Neural cell (in vitro differentiated cells): ENCODE data around the gene SDK1. TPM values are rescaled to one million over a fixed set of nuclear protein-coding genes. Genes with fewer than 3 reads are reported as not detected.

Experiments used
- H2AFZ ChIP-seq: fragments of 200-600, 300-800 bp; sonication (generic), shearing (Covaris generic); 2 replicates; pipeline ENCODE4 v1.6.0; 2014; ENCODE audit warnings: low read depth, mild to moderate bottlenecking, antibody characterized with exemption, low read length, moderate library complexity
- H3F3A ChIP-seq: fragments of 200-600 bp; shearing (Covaris generic); 2 replicates; pipeline ENCODE4 v1.6.1; 2016; ENCODE audit warnings: mild to moderate bottlenecking, moderate library complexity, mixed read lengths, antibody characterized with exemption, low read length; ENCODE audit not compliant: insufficient read depth, poor library complexity, severe bottlenecking
- H3K27ac ChIP-seq: fragments of 200-600, 300-800 bp; sonication (generic), shearing (Covaris generic); 2 replicates; pipeline ENCODE4 v1.5.1; 2014; ENCODE audit warnings: mild to moderate bottlenecking, low read length, moderate library complexity
- H3K27me3 ChIP-seq: fragments of 300-800, 200-600 bp; sonication (generic), shearing (Covaris generic); 2 replicates; pipeline ENCODE4 v1.6.0; 2014; ENCODE audit warnings: mild to moderate bottlenecking, low read depth, low read length, moderate library complexity; ENCODE audit not compliant: insufficient read depth
- H3K36me3 ChIP-seq: fragments of 300-800, 200-600 bp; sonication (generic), shearing (Covaris generic); 2 replicates; pipeline ENCODE4 v1.5.1; 2014; ENCODE audit warnings: mild to moderate bottlenecking, antibody characterized with exemption, low read length, moderate library complexity; ENCODE audit not compliant: insufficient read depth
- H3K4me2 ChIP-seq: fragments of 300-800, 200-600 bp; sonication (generic), shearing (Covaris generic); 2 replicates; pipeline ENCODE4 v1.6.0; 2014; ENCODE audit warnings: mild to moderate bottlenecking, low read length
- H3K4me3 ChIP-seq: fragments of 300-800, 200-600 bp; sonication (generic), shearing (Covaris generic); 2 replicates; pipeline ENCODE4 v1.5.1; 2014; ENCODE audit warnings: mild to moderate bottlenecking, low read length, moderate library complexity
- H3K79me2 ChIP-seq: fragments of 200-600 bp; shearing (Covaris generic); replicated peaks from 2 replicates; pipeline ENCODE4 v1.6.0; 2014; ENCODE audit warnings: mild to moderate bottlenecking, low read length, moderate library complexity; ENCODE audit not compliant: insufficient read depth
- H3K9ac ChIP-seq: fragments of 300-800, 200-600 bp; sonication (generic), shearing (Covaris generic); 2 replicates; pipeline ENCODE4 v1.6.1; 2016; ENCODE audit warnings: mild to moderate bottlenecking, low read length, mixed read lengths
- H3K9me2 ChIP-seq: fragments of 200-600 bp; shearing (Covaris generic); 2 replicates; pipeline ENCODE4 v1.6.1; 2016; ENCODE audit warnings: mild to moderate bottlenecking, low read length, mixed read lengths; ENCODE audit not compliant: insufficient read depth
- H3K9me3 ChIP-seq: fragments of 200-600, 300-800 bp; sonication (generic), shearing (Covaris generic); 2 replicates; pipeline ENCODE4 v1.6.1; 2016; ENCODE audit warnings: mild to moderate bottlenecking, mixed run types, low read length, moderate library complexity, mixed read lengths
- H4K20me1 ChIP-seq: fragments of 200-600 bp; shearing (Covaris generic); 2 replicates; pipeline ENCODE4 v1.6.1; 2016; ENCODE audit warnings: mild to moderate bottlenecking, mixed run types; ENCODE audit not compliant: insufficient read depth
- EP300 ChIP-seq: fragments of 450-650 bp; conservative IDR thresholded peaks from 2 replicates; pipeline ENCODE4 v1.6.1; 2014; ENCODE audit warnings: antibody characterized with exemption, mild to moderate bottlenecking, moderate library complexity; ENCODE audit not compliant: poor library complexity, severe bottlenecking
- EZH2 ChIP-seq: fragments of 200-600, 300-800 bp; shearing (Covaris generic), sonication (generic); IDR thresholded peaks from 2 replicates; pipeline ENCODE4 v1.6.1; 2014; ENCODE audit warnings: antibody characterized with exemption, low read length, borderline replicate concordance, mild to moderate bottlenecking; ENCODE audit not compliant: insufficient read depth, poor library complexity, severe bottlenecking
- MXI1 ChIP-seq: fragments of 450-650 bp; conservative IDR thresholded peaks from 2 replicates; pipeline ENCODE4 v1.6.1; 2014; ENCODE audit warnings: antibody characterized with exemption, mild to moderate bottlenecking; ENCODE audit not compliant: poor library complexity, severe bottlenecking
- POLR2AphosphoS5 ChIP-seq: IDR thresholded peaks from 2 replicates; pipeline ENCODE4 v1.6.1; 2012
- RAD21 ChIP-seq: fragments of 450-650 bp; conservative IDR thresholded peaks from 2 replicates; pipeline ENCODE4 v1.6.1; 2014; ENCODE audit warnings: antibody characterized with exemption, mild to moderate bottlenecking, moderate library complexity
- SMC3 ChIP-seq: fragments of 450-650 bp; conservative IDR thresholded peaks from 2 replicates; pipeline ENCODE4 v1.6.1; 2014; ENCODE audit warnings: antibody characterized with exemption, mild to moderate bottlenecking, moderate library complexity; ENCODE audit not compliant: poor library complexity
- TAF1 ChIP-seq: IDR thresholded peaks from 2 replicates; pipeline ENCODE4 v1.6.1; 2012; ENCODE audit warnings: low read depth
- polyA plus RNA-seq: library from polyadenylated mRNA; depleted of rRNA; stranded (reverse); fragments of >200 nt; gene quantifications from 2 replicates; pipeline ENCODE4 v1.2.3, GENCODE V29; 2014
- TF ChIP-seq, protein P1 (sequence below): IDR thresholded peaks from 2 replicates; pipeline ENCODE4 v1.6.1; 2012; ENCODE audit warnings: borderline replicate concordance
- TF ChIP-seq, protein P2 (sequence below): fragments of 450-650 bp; IDR thresholded peaks from 2 replicates; pipeline ENCODE4 v1.5.1; 2014; ENCODE audit warnings: antibody characterized with exemption, mild to moderate bottlenecking, moderate library complexity; ENCODE audit not compliant: poor library complexity, severe bottlenecking

SDK1 gene
- polyA plus RNA-seq, 1 donor from 2014 or later, result 2.7 TPM

DNA sequence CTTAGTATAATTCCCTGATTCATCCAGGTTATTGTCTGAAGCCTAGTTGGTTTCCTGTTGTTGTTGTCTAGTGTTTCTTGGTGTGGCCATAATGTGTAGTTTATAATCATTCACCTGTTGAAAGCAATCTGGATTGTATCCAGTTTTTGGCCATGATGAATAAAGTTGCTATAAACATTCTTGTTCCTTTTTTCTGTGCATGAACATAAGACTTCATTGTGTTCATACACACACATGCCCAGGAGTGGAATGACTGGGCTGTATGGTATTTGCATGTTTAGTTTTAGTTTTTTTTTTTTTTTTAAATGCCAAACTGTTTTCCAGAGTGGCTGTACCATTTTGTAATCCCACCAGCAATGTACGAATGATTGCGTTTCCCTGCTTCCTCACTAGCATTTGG, 349.8 kb downstream of the SDK1 start:
- Histone ChIP-seq H3K4me3 (no peak overlapping the region), H3K4me2 (no peak overlapping the region), H3F3A (no peaks in the 10 kb centered on the region), H3K79me2 (no peaks in the 10 kb centered on the region), H3K27me3 (no peaks in the 10 kb centered on the region), H3K9ac (no peak overlapping the region), H3K9me3 (no peaks in the 10 kb centered on the region), H2AFZ (no peak overlapping the region), H3K27ac (no peak overlapping the region), H4K20me1 (no peaks in the 10 kb centered on the region), H3K9me2 (no peaks in the 10 kb centered on the region), H3K36me3 (no peaks in the 10 kb centered on the region)
- TF ChIP-seq, protein P1, sequence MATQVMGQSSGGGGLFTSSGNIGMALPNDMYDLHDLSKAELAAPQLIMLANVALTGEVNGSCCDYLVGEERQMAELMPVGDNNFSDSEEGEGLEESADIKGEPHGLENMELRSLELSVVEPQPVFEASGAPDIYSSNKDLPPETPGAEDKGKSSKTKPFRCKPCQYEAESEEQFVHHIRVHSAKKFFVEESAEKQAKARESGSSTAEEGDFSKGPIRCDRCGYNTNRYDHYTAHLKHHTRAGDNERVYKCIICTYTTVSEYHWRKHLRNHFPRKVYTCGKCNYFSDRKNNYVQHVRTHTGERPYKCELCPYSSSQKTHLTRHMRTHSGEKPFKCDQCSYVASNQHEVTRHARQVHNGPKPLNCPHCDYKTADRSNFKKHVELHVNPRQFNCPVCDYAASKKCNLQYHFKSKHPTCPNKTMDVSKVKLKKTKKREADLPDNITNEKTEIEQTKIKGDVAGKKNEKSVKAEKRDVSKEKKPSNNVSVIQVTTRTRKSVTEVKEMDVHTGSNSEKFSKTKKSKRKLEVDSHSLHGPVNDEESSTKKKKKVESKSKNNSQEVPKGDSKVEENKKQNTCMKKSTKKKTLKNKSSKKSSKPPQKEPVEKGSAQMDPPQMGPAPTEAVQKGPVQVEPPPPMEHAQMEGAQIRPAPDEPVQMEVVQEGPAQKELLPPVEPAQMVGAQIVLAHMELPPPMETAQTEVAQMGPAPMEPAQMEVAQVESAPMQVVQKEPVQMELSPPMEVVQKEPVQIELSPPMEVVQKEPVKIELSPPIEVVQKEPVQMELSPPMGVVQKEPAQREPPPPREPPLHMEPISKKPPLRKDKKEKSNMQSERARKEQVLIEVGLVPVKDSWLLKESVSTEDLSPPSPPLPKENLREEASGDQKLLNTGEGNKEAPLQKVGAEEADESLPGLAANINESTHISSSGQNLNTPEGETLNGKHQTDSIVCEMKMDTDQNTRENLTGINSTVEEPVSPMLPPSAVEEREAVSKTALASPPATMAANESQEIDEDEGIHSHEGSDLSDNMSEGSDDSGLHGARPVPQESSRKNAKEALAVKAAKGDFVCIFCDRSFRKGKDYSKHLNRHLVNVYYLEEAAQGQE, result no peak
- TF ChIP-seq POLR2AphosphoS5 (no peak), TAF1 (no peak), EZH2 (no peak), MXI1 (no peak), EP300 (no peak), RAD21 (no peak), SMC3 (no peak)
- TF ChIP-seq, protein P2, sequence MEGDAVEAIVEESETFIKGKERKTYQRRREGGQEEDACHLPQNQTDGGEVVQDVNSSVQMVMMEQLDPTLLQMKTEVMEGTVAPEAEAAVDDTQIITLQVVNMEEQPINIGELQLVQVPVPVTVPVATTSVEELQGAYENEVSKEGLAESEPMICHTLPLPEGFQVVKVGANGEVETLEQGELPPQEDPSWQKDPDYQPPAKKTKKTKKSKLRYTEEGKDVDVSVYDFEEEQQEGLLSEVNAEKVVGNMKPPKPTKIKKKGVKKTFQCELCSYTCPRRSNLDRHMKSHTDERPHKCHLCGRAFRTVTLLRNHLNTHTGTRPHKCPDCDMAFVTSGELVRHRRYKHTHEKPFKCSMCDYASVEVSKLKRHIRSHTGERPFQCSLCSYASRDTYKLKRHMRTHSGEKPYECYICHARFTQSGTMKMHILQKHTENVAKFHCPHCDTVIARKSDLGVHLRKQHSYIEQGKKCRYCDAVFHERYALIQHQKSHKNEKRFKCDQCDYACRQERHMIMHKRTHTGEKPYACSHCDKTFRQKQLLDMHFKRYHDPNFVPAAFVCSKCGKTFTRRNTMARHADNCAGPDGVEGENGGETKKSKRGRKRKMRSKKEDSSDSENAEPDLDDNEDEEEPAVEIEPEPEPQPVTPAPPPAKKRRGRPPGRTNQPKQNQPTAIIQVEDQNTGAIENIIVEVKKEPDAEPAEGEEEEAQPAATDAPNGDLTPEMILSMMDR, result no peak

DNA sequence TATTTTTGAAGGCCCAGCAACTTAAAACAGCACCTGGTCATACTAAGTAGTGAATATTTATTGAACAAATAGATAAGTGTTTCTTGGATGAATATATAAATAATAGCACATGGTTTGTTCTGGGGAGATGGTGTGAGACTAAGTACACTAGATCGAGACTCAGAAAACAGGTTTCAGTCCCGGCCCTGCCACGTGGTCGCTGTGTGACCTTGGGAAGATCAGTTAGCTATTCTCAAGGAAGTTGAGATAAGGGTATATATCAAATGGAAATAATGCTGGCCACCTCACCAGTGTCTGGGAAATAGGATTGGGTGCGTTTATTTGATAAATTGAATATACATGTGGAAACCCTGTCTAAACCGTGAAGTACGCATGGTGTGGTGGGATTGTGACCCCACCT, 354.6 kb downstream of the SDK1 start:
- TF ChIP-seq MXI1 (no peak), EP300 (no peak), EZH2 (no peak), RAD21 (no peak), TAF1 (no peak), POLR2AphosphoS5 (no peak), SMC3 (no peak)
- TF ChIP-seq, protein P2, result no peak
- TF ChIP-seq, protein P1, result no peak
- H4K20me1 ChIP-seq, result no peaks in the 10 kb centered on the region
- no peaks in the 10 kb centered on the region for H3K9me3 ChIP-seq
- no peaks in the 10 kb centered on the region for H3K27me3 ChIP-seq
- H3K79me2 ChIP-seq, result no peaks in the 10 kb centered on the region
- H3K4me2 ChIP-seq, result no peak overlapping the region
- no peaks in the 10 kb centered on the region for H3F3A ChIP-seq
- no peaks in the 10 kb centered on the region for H3K36me3 ChIP-seq
- no peak overlapping the region for H3K4me3 ChIP-seq
- no peaks in the 10 kb centered on the region for H3K9me2 ChIP-seq
- no peak overlapping the region for H2AFZ ChIP-seq
- H3K9ac ChIP-seq, result no peak overlapping the region
- no peak overlapping the region for H3K27ac ChIP-seq
